ENCODE results near the gene SLC6A20. TPM values are rescaled to one million over a fixed set of nuclear protein-coding genes. Genes with fewer than 3 reads are reported as not detected.

Gene SLC6A20
- total and polyA plus RNA-seq, 2 experiments from 2014 or later: 0.05 to 0.14 TPM

- H3K4me1 Mint-ChIP-seq: peaks cover 9% of the 10 kb centered on the region
- no peak for ATAC-seq
Measured at GRCh38 chr3:45762647-45763302, 33.6 kb downstream of the SLC6A20 start.

More at GRCh38 chr3:45762647-45763302, 33.6 kb downstream of the SLC6A20 start:
- Mint-ChIP-seq H3K27ac (no peak overlapping the region), H3K27me3 (ENCODE audit: insufficient read depth, low read depth, poor library complexity) (peaks cover 12% of the 10 kb centered on the region), H3K36me3 (ENCODE audit: low read depth) (no peaks in the 10 kb centered on the region; the same call in 2 of the 3 replicates), H3K9me3 (peaks cover 11% of the 10 kb centered on the region), H3K4me3 (no peak overlapping the region)
- Histone ChIP-seq H3K9me2 (ENCODE audit: insufficient read depth) (no peaks in the 10 kb centered on the region), H3K27ac (ENCODE audit: low read depth) (no peak overlapping the region), H3K4me1 (ENCODE audit: insufficient read depth) (peaks cover 6% of the 10 kb centered on the region; the same call in 1 of the 2 replicates), H3K27me3 (ENCODE audit: insufficient read depth) (no peaks in the 10 kb centered on the region), H2AFZ (no peak overlapping the region; the same call in 1 of the 2 replicates), H4K20me1 (replicated peaks; ENCODE audit: insufficient read depth) (no peaks in the 10 kb centered on the region), H3K79me2 (replicated peaks; ENCODE audit: insufficient read depth) (no peaks in the 10 kb centered on the region), H3K4me3 (no peak overlapping the region), H3F3A (replicated peaks; ENCODE audit: low read depth) (no peaks in the 10 kb centered on the region), H3K4me2 (no peak overlapping the region), H3K36me3 (ENCODE audit: insufficient read depth) (no peaks in the 10 kb centered on the region)
- TF ChIP-seq, protein P1, sequence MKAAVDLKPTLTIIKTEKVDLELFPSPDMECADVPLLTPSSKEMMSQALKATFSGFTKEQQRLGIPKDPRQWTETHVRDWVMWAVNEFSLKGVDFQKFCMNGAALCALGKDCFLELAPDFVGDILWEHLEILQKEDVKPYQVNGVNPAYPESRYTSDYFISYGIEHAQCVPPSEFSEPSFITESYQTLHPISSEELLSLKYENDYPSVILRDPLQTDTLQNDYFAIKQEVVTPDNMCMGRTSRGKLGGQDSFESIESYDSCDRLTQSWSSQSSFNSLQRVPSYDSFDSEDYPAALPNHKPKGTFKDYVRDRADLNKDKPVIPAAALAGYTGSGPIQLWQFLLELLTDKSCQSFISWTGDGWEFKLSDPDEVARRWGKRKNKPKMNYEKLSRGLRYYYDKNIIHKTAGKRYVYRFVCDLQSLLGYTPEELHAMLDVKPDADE (IDR thresholded peaks at IDR 0.05): no peak
- TF ChIP-seq, protein P2, sequence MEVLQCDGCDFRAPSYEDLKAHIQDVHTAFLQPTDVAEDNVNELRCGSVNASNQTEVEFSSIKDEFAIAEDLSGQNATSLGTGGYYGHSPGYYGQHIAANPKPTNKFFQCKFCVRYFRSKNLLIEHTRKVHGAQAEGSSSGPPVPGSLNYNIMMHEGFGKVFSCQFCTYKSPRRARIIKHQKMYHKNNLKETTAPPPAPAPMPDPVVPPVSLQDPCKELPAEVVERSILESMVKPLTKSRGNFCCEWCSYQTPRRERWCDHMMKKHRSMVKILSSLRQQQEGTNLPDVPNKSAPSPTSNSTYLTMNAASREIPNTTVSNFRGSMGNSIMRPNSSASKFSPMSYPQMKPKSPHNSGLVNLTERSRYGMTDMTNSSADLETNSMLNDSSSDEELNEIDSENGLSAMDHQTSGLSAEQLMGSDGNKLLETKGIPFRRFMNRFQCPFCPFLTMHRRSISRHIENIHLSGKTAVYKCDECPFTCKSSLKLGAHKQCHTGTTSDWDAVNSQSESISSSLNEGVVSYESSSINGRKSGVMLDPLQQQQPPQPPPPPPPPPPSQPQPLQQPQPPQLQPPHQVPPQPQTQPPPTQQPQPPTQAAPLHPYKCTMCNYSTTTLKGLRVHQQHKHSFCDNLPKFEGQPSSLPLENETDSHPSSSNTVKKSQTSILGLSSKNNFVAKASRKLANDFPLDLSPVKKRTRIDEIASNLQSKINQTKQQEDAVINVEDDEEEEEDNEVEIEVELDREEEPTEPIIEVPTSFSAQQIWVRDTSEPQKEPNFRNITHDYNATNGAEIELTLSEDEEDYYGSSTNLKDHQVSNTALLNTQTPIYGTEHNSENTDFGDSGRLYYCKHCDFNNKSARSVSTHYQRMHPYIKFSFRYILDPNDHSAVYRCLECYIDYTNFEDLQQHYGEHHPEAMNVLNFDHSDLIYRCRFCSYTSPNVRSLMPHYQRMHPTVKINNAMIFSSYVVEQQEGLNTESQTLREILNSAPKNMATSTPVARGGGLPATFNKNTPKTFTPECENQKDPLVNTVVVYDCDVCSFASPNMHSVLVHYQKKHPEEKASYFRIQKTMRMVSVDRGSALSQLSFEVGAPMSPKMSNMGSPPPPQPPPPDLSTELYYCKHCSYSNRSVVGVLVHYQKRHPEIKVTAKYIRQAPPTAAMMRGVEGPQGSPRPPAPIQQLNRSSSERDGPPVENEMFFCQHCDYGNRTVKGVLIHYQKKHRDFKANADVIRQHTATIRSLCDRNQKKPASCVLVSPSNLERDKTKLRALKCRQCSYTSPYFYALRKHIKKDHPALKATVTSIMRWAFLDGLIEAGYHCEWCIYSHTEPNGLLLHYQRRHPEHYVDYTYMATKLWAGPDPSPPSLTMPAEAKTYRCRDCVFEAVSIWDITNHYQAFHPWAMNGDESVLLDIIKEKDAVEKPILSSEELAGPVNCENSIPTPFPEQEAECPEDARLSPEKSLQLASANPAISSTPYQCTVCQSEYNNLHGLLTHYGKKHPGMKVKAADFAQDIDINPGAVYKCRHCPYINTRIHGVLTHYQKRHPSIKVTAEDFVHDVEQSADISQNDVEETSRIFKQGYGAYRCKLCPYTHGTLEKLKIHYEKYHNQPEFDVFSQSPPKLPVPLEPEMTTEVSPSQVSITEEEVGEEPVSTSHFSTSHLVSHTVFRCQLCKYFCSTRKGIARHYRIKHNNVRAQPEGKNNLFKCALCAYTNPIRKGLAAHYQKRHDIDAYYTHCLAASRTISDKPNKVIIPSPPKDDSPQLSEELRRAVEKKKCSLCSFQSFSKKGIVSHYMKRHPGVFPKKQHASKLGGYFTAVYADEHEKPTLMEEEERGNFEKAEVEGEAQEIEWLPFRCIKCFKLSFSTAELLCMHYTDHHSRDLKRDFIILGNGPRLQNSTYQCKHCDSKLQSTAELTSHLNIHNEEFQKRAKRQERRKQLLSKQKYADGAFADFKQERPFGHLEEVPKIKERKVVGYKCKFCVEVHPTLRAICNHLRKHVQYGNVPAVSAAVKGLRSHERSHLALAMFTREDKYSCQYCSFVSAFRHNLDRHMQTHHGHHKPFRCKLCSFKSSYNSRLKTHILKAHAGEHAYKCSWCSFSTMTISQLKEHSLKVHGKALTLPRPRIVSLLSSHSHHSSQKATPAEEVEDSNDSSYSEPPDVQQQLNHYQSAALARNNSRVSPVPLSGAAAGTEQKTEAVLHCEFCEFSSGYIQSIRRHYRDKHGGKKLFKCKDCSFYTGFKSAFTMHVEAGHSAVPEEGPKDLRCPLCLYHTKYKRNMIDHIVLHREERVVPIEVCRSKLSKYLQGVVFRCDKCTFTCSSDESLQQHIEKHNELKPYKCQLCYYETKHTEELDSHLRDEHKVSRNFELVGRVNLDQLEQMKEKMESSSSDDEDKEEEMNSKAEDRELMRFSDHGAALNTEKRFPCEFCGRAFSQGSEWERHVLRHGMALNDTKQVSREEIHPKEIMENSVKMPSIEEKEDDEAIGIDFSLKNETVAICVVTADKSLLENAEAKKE (CRISPR knock-in tag; IDR thresholded peaks at IDR 0.05): no peak
- no peak for DNase-seq (ENCODE audit: low spot score)
